Measurements from ENCODE around the gene AURKB.
"Not testable (repeated sequence)": the region's sequence is repeated elsewhere in the genome, so short reads cannot be mapped to it uniquely, and the experiment has no call there.

The AURKB gene

GRCh38 chr17:8209907-8210760, at the start of gene AURKB:
Gene AURKB (minus strand): TSS chr17:8210575. CDS start chr17:8210224, 351 bp downstream.
- TF ChIP-seq CTCF (IDR thresholded peaks at IDR 0.05; ENCODE audit: control insufficient read depth, extremely low read depth, insufficient read depth): no peak
- H3K4me3 ChIP-seq (ENCODE audit: low read depth, low read length): peak within 1 kb of the TSS; percentile 88
- peak; percentile 89 for DNase-seq (ENCODE audit: low read depth)

- no peak for TF ChIP-seq CTCF (IDR thresholded peaks at IDR 0.05; ENCODE audit: control insufficient read depth, extremely low read depth, insufficient read depth)
- no peak overlapping the region for H3K4me3 ChIP-seq (ENCODE audit: low read depth, low read length)
- DNase-seq (ENCODE audit: low read depth): no peak
Measured at GRCh38 chr17:8257801-8258200, 47.4 kb upstream of the AURKB start.

GRCh38 chr17:8256691-8257090, 46.3 kb upstream of the AURKB start:
- no peak for TF ChIP-seq CTCF (IDR thresholded peaks at IDR 0.05; ENCODE audit: control insufficient read depth, extremely low read depth, insufficient read depth)
- no peak for DNase-seq (ENCODE audit: low read depth)
- H3K4me3 ChIP-seq (ENCODE audit: low read depth, low read length): no peak overlapping the region

GRCh38 chr17:8256291-8256690, 45.9 kb upstream of the AURKB start:
- no peak for DNase-seq (ENCODE audit: low read depth)
- no peak for TF ChIP-seq CTCF (IDR thresholded peaks at IDR 0.05; ENCODE audit: control insufficient read depth, extremely low read depth, insufficient read depth)
- no peak overlapping the region for H3K4me3 ChIP-seq (ENCODE audit: low read depth, low read length)

- DNase-seq (ENCODE audit: low read depth): no peak
- TF ChIP-seq CTCF (IDR thresholded peaks at IDR 0.05; ENCODE audit: control insufficient read depth, extremely low read depth, insufficient read depth): no peak
- no peak overlapping the region for H3K4me3 ChIP-seq (ENCODE audit: low read depth, low read length)
Measured at GRCh38 chr17:8255499-8255898, 45.1 kb upstream of the AURKB start.

GRCh38 chr17:8254881-8255280, 44.5 kb upstream of the AURKB start:
- TF ChIP-seq CTCF (IDR thresholded peaks at IDR 0.05; ENCODE audit: control insufficient read depth, extremely low read depth, insufficient read depth): no peak
- no peak for DNase-seq (ENCODE audit: low read depth)
- no peak overlapping the region for H3K4me3 ChIP-seq (ENCODE audit: low read depth, low read length)

GRCh38 chr17:8253801-8254200, 43.4 kb upstream of the AURKB start:
- peak; percentile 71 for TF ChIP-seq CTCF (IDR thresholded peaks at IDR 0.05; ENCODE audit: control insufficient read depth, extremely low read depth, insufficient read depth)
- DNase-seq (ENCODE audit: low read depth): no peak
- no peak overlapping the region for H3K4me3 ChIP-seq (ENCODE audit: low read depth, low read length)

GRCh38 chr17:8251411-8251810, 41.0 kb upstream of the AURKB start:
- not testable (repeated sequence) for H3K4me3 ChIP-seq (ENCODE audit: low read depth, low read length); DNase-seq (ENCODE audit: low read depth)
